MM.1S (cell line): ENCODE measurements around the gene PRKG2.

Source experiments
- EZH2 ChIP-seq: fragments of 300-600 bp; sonication (generic); optimal IDR thresholded peaks from 2 replicates; pipeline ENCODE3; 2017; ENCODE audit warnings: low read depth, mild to moderate bottlenecking, antibody characterized with exemption, low read length, mixed read lengths
- EZH2phosphoT487 ChIP-seq: fragments of 300-600 bp; sonication (generic); IDR thresholded peaks from 2 replicates; pipeline ENCODE4 v1.6.1; 2018; ENCODE audit warnings: antibody characterized with exemption, low read length
- TF ChIP-seq, protein P1 (sequence below): fragments of 300-600 bp; sonication (generic); IDR thresholded peaks from 2 replicates; pipeline ENCODE4 v1.5.1; 2016; ENCODE audit warnings: antibody characterized with exemption, low read length, mixed read lengths

DNA sequence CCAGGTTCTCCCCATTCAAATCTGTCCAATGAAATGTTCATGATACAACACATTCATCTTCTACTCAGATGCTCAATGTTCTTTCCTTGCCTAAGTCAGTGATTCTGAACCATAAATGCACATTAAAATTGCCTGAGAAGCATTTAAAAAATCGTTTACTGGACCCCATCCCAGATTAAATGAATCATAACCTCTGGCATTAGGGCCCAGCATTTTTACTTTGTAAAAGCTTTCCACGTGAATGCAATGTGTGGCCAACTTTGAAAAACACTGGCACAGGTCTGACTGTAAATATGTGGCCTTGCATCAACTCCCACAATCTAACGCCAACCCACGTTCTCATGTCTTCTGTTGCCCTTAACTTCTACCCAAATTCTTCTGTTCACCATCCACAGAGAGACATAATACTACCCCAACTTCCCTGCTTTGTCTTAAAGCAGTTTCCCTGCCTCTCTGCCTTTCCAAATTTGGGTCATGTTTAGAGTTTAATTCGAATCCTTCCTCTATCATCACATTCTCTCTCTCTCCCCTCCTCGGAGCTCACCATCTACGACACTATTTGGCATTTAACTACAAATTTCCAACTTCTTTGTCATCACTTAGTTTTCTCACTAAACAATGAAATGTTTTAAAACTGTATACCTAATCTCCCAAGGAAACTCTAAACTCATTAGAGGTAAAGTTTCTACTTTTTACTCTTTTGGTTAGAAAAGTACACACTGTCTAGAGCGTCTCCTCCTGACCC, 78.7 kb downstream of the PRKG2 start:
- TF ChIP-seq, protein P1, sequence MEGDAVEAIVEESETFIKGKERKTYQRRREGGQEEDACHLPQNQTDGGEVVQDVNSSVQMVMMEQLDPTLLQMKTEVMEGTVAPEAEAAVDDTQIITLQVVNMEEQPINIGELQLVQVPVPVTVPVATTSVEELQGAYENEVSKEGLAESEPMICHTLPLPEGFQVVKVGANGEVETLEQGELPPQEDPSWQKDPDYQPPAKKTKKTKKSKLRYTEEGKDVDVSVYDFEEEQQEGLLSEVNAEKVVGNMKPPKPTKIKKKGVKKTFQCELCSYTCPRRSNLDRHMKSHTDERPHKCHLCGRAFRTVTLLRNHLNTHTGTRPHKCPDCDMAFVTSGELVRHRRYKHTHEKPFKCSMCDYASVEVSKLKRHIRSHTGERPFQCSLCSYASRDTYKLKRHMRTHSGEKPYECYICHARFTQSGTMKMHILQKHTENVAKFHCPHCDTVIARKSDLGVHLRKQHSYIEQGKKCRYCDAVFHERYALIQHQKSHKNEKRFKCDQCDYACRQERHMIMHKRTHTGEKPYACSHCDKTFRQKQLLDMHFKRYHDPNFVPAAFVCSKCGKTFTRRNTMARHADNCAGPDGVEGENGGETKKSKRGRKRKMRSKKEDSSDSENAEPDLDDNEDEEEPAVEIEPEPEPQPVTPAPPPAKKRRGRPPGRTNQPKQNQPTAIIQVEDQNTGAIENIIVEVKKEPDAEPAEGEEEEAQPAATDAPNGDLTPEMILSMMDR = no peak
- TF ChIP-seq EZH2 (no peak), EZH2phosphoT487 (no peak)
